HEK293 (cell line): ENCODE data around the gene MFAP3.

Experiments used
- CTCF ChIA-PET: fragments of 350-600 bp; formaldehyde crosslinking; extraction: SDS; loops from one replicate; lab custom pipeline; 2021; ENCODE audit warnings: antibody characterized with exemption; lab: Yijun Ruan, JAX
- POLR2A ChIA-PET: fragments of 300-600 bp; formaldehyde crosslinking; extraction: SDS; loops from one replicate; lab custom pipeline; 2020; ENCODE audit warnings: antibody characterized with exemption, inconsistent platforms; lab: Yijun Ruan, JAX
- H3K27ac ChIP-seq: fragments of 200-500 bp; sonication (Bioruptor generic); 2 replicates; pipeline ENCODE4 v1.5.1; 2014; ENCODE audit warnings: low read depth, low read length, control low read depth, inconsistent platforms; ENCODE audit errors: extremely low read depth
- H3K36me3 ChIP-seq, 2 experiments: fragments of 200-500 bp in 1 of 2; sonication (Bioruptor generic) in 1 of 2; 1 replicate in 1 of 2; 2 replicates in 1 of 2; pipeline ENCODE4 v1.5.1; 2014 to 2017; ENCODE audit warnings: inconsistent platforms in 2 of 2, low read length in 2 of 2; ENCODE audit not compliant: control insufficient read depth in 2 of 2, insufficient read depth in 1 of 2
- H3K4me1 ChIP-seq: fragments of 200-500 bp; sonication (Bioruptor generic); 2 replicates; pipeline ENCODE4 v1.5.1; 2014; ENCODE audit warnings: mild to moderate bottlenecking, low read length, inconsistent platforms; ENCODE audit not compliant: control insufficient read depth, insufficient read depth
- H3K4me3 ChIP-seq: 2 replicates; pipeline ENCODE4 v1.5.1; 2011; ENCODE audit warnings: low read depth, mild to moderate bottlenecking, control low read depth, low read length, moderate library complexity
- H3K9me3 ChIP-seq: fragments of 200-500 bp; sonication (Bioruptor generic); 2 replicates; pipeline ENCODE4 v1.5.1; 2014; ENCODE audit warnings: low read depth, low read length, inconsistent platforms; ENCODE audit not compliant: control insufficient read depth, insufficient read depth
- FEZF1 ChIP-seq: fragments of 450-650 bp; formaldehyde crosslinking; IDR thresholded peaks from 2 replicates; pipeline ENCODE4 v1.5.1; 2016; ENCODE audit warnings: missing biosample characterization, missing genetic modification characterization
- GLIS1 ChIP-seq: fragments of 450-650 bp; formaldehyde crosslinking; IDR thresholded peaks from 2 replicates; pipeline ENCODE4 v1.5.1; 2016; ENCODE audit warnings: missing biosample characterization, missing genetic modification characterization
- GLIS2 ChIP-seq: fragments of 450-650 bp; formaldehyde crosslinking; IDR thresholded peaks from 2 replicates; pipeline ENCODE4 v1.5.1; 2016; ENCODE audit warnings: missing biosample characterization, missing genetic modification characterization
- HOXA7 ChIP-seq: sonication (generic); formaldehyde crosslinking; IDR thresholded peaks from 2 replicates; pipeline ENCODE4 v1.8.1; 2022; ENCODE audit warnings: missing genetic modification reagents, borderline replicate concordance
- SALL2 ChIP-seq: fragments of 450-650 bp; formaldehyde crosslinking; IDR thresholded peaks from 2 replicates; pipeline ENCODE4 v1.5.0; 2017; ENCODE audit warnings: missing biosample characterization, mild to moderate bottlenecking, missing genetic modification characterization, borderline replicate concordance
- SCRT1 ChIP-seq: fragments of 450-650 bp; formaldehyde crosslinking; IDR thresholded peaks from 2 replicates; pipeline ENCODE4 v1.5.1; 2016; ENCODE audit warnings: missing biosample characterization, missing genetic modification characterization, borderline replicate concordance
- SCRT2 ChIP-seq: fragments of 450-650 bp; formaldehyde crosslinking; IDR thresholded peaks from 2 replicates; pipeline ENCODE4 v1.5.1; 2016; ENCODE audit warnings: missing biosample characterization, missing genetic modification characterization
- YY1 ChIP-seq: fragments of 450-650 bp; formaldehyde crosslinking; IDR thresholded peaks from 2 replicates; pipeline ENCODE4 v1.5.1; 2018; ENCODE audit warnings: missing biosample characterization, missing genetic modification characterization
- ZBTB17 ChIP-seq: fragments of 450-650 bp; formaldehyde crosslinking; IDR thresholded peaks from 2 replicates; pipeline ENCODE4 v1.5.1; 2016; ENCODE audit warnings: missing biosample characterization, missing genetic modification characterization
- ZBTB48 ChIP-seq: fragments of 450-650 bp; formaldehyde crosslinking; IDR thresholded peaks from 2 replicates; pipeline ENCODE4 v1.5.1; 2016; ENCODE audit warnings: missing biosample characterization, missing genetic modification characterization
- ZFP37 ChIP-seq: fragments of 450-650 bp; formaldehyde crosslinking; IDR thresholded peaks from 2 replicates; pipeline ENCODE4 v1.5.1; 2016; ENCODE audit warnings: missing biosample characterization, missing genetic modification characterization
- ZIC2 ChIP-seq: fragments of 450-650 bp; formaldehyde crosslinking; IDR thresholded peaks from 2 replicates; pipeline ENCODE4 v1.5.1; 2016; ENCODE audit warnings: missing biosample characterization, missing genetic modification characterization
- ZNF121 ChIP-seq: fragments of 450-650 bp; formaldehyde crosslinking; IDR thresholded peaks from 2 replicates; pipeline ENCODE4 v1.5.1; 2016; ENCODE audit warnings: missing biosample characterization, missing genetic modification characterization
- ZNF138 ChIP-seq: fragments of 450-650 bp; formaldehyde crosslinking; IDR thresholded peaks from 2 replicates; pipeline ENCODE4 v1.5.1; 2016; ENCODE audit warnings: missing biosample characterization, missing genetic modification characterization, borderline replicate concordance
- ZNF2 ChIP-seq: fragments of 450-650 bp; formaldehyde crosslinking; IDR thresholded peaks from 2 replicates; pipeline ENCODE4 v1.5.1; 2016; ENCODE audit warnings: missing biosample characterization, missing genetic modification characterization
- ZNF341 ChIP-seq: fragments of 450-650 bp; formaldehyde crosslinking; IDR thresholded peaks from 2 replicates; pipeline ENCODE4; 2016; ENCODE audit warnings: low read depth, missing biosample characterization, missing genetic modification characterization
- ZNF426 ChIP-seq: fragments of 450-650 bp; formaldehyde crosslinking; IDR thresholded peaks from 2 replicates; pipeline ENCODE4 v1.5.1; 2017; ENCODE audit warnings: missing biosample characterization, missing genetic modification characterization, mild to moderate bottlenecking, inconsistent platforms, moderate library complexity
- ZNF571 ChIP-seq: fragments of 450-650 bp; formaldehyde crosslinking; IDR thresholded peaks from 2 replicates; pipeline ENCODE4 v1.5.0; 2017; ENCODE audit warnings: missing biosample characterization, missing genetic modification characterization
- ZNF626 ChIP-seq: fragments of 450-650 bp; sonication (Bioruptor Pico); formaldehyde crosslinking; IDR thresholded peaks from 2 replicates; pipeline ENCODE4 v1.5.1; 2018; ENCODE audit warnings: missing biosample characterization, missing genetic modification characterization, inconsistent platforms
- ZNF629 ChIP-seq: fragments of 450-650 bp; formaldehyde crosslinking; IDR thresholded peaks from 2 replicates; pipeline ENCODE4 v1.5.1; 2017; ENCODE audit warnings: missing biosample characterization, missing genetic modification characterization
- ZNF654 ChIP-seq: fragments of 450-650 bp; formaldehyde crosslinking; IDR thresholded peaks from 2 replicates; pipeline ENCODE4 v1.5.1; 2016; ENCODE audit warnings: low read depth, missing biosample characterization, missing genetic modification characterization
- ZNF660 ChIP-seq: fragments of 450-650 bp; IDR thresholded peaks from 2 replicates; pipeline ENCODE4 v1.5.1; 2018; ENCODE audit warnings: missing biosample characterization, mild to moderate bottlenecking, missing genetic modification characterization
- ZSCAN16 ChIP-seq: fragments of 450-650 bp; formaldehyde crosslinking; IDR thresholded peaks from 2 replicates; pipeline ENCODE4 v1.5.1; 2016; ENCODE audit warnings: missing biosample characterization, missing genetic modification characterization
- ZSCAN23 ChIP-seq: fragments of 450-650 bp; formaldehyde crosslinking; IDR thresholded peaks from 2 replicates; pipeline ENCODE4 v1.5.1; 2016; ENCODE audit warnings: missing biosample characterization, missing genetic modification characterization
- ZSCAN30 ChIP-seq: fragments of 450-650 bp; IDR thresholded peaks from 2 replicates; pipeline ENCODE4 v1.5.1; 2018; ENCODE audit warnings: missing biosample characterization, mild to moderate bottlenecking, missing genetic modification characterization, moderate library complexity
- TF ChIP-seq, protein P1 (sequence below): sonication (generic); formaldehyde crosslinking; IDR thresholded peaks from 2 replicates; pipeline ENCODE4 v1.8.1; 2022; ENCODE audit warnings: mild to moderate bottlenecking, moderate library complexity, missing genetic modification reagents
- TF ChIP-seq, protein P2 (sequence below): IDR thresholded peaks from 2 replicates; pipeline ENCODE4 v1.6.1; 2011; ENCODE audit warnings: mild to moderate bottlenecking, low read depth, low read length, borderline replicate concordance
- TF ChIP-seq, protein P3 (sequence below): fragments of 450-650 bp; formaldehyde crosslinking; IDR thresholded peaks from 2 replicates; pipeline ENCODE4 v1.5.1; 2017; ENCODE audit warnings: missing biosample characterization, missing genetic modification characterization
- TF ChIP-seq, protein P4 (sequence below): fragments of 450-650 bp; formaldehyde crosslinking; IDR thresholded peaks from 2 replicates; pipeline ENCODE4 v1.5.1; 2016; ENCODE audit warnings: missing biosample characterization, missing genetic modification characterization
- TF ChIP-seq, protein P5 (sequence below): fragments of 450-650 bp; formaldehyde crosslinking; IDR thresholded peaks from 2 replicates; pipeline ENCODE4 v1.5.1; 2016; ENCODE audit warnings: missing biosample characterization, missing genetic modification characterization

Gene MFAP3

DNA sequence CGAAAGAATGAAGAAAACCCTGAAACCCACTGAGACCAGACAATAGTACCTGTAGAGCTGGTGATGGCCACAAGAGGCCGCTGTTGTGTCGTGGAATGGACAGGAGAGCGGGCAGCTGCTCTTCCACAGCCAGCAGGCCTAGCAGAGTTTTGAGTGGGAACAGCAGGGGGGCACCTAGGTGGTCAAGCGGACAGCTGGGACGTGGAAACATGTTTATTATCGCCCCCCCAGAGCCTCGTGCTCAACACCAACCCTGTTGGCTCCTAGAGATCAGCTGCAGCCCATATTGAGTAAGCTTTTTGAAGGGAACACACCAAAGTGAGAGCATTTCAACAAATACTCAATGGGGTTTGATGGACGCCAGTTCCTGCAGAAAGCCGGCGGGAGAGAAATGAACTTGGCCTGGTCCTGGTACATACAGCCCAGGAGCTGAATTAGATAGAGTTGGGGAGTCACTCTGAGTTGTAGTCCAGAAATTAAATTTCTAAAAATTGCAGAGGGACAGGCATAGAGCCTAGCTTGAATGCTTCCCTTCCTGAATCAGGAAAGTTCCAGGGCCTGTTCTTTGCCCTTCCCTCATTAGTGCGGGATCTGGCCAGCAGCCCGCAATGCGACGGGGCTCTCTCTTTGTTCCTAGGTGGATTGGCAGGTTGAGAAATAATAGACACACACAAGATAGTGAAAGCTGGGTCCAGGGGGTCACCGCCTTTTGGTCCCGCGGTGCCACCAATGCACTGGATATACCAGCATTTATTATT is 33.8 kb downstream of the MFAP3 start:
- ChIA-PET CTCF (interaction anchor here (0.5 to 12.1 kb wide), 44 partner anchors 9 to 1564 kb away, joined by 3 to 143 read pairs (median 4); partner anchors contain the start of gene GALNT10), POLR2A (interaction anchor here (1.1 kb wide), 2 partner anchors 118 to 333 kb away, joined by 3 to 6 read pairs; partner anchors contain the start of gene GALNT10)
- Histone ChIP-seq H3K4me1 (no peaks in the 10 kb centered on the region), H3K36me3 (no peaks in the 10 kb centered on the region), H3K27ac (no peak overlapping the region), H3K9me3 (no peaks in the 10 kb centered on the region), H3K4me3 (no peak overlapping the region)
- TF ChIP-seq ZNF138 (tag by site-specific recombination) = no peak
- TF ChIP-seq ZNF121 (tag by site-specific recombination) = no peak
- TF ChIP-seq ZNF2 (tag by site-specific recombination) = peak; percentile 84
- TF ChIP-seq SCRT2 (tag by site-specific recombination) = peak; percentile 54
- TF ChIP-seq GLIS1 (tag by site-specific recombination) = peak; percentile 89
- peak; percentile 35; the same call in 1 of the 2 replicates for TF ChIP-seq ZBTB17 (tag by site-specific recombination)
- no peak for TF ChIP-seq SALL2
- TF ChIP-seq ZSCAN30 (tag by site-specific recombination) = peak; percentile 49; the same call in 1 of the 2 replicates
- peak; percentile 57; the same call in 1 of the 2 replicates for TF ChIP-seq SCRT1 (tag by site-specific recombination)
- TF ChIP-seq, protein P1, sequence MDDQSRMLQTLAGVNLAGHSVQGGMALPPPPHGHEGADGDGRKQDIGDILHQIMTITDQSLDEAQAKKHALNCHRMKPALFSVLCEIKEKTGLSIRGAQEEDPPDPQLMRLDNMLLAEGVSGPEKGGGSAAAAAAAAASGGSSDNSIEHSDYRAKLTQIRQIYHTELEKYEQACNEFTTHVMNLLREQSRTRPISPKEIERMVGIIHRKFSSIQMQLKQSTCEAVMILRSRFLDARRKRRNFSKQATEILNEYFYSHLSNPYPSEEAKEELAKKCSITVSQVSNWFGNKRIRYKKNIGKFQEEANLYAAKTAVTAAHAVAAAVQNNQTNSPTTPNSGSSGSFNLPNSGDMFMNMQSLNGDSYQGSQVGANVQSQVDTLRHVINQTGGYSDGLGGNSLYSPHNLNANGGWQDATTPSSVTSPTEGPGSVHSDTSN (CRISPR knock-in tag) = no peak
- TF ChIP-seq ZBTB48 = no peak
- TF ChIP-seq, protein P2, sequence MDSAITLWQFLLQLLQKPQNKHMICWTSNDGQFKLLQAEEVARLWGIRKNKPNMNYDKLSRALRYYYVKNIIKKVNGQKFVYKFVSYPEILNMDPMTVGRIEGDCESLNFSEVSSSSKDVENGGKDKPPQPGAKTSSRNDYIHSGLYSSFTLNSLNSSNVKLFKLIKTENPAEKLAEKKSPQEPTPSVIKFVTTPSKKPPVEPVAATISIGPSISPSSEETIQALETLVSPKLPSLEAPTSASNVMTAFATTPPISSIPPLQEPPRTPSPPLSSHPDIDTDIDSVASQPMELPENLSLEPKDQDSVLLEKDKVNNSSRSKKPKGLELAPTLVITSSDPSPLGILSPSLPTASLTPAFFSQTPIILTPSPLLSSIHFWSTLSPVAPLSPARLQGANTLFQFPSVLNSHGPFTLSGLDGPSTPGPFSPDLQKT = no peak
- no peak for TF ChIP-seq ZFP37 (tag by site-specific recombination)
- TF ChIP-seq ZSCAN23 (tag by site-specific recombination) = no peak
- TF ChIP-seq ZNF341 = peak; percentile 43
- TF ChIP-seq GLIS2 (tag by site-specific recombination) = peak; percentile 44; the same call in 1 of the 2 replicates
- no peak for TF ChIP-seq HOXA7 (CRISPR knock-in tag)
- TF ChIP-seq, protein P3, sequence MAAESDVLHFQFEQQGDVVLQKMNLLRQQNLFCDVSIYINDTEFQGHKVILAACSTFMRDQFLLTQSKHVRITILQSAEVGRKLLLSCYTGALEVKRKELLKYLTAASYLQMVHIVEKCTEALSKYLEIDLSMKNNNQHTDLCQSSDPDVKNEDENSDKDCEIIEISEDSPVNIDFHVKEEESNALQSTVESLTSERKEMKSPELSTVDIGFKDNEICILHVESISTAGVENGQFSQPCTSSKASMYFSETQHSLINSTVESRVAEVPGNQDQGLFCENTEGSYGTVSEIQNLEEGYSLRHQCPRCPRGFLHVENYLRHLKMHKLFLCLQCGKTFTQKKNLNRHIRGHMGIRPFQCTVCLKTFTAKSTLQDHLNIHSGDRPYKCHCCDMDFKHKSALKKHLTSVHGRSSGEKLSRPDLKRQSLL (tag by site-specific recombination) = no peak
- TF ChIP-seq ZIC2 (tag by site-specific recombination) = peak; percentile 82
- no peak for TF ChIP-seq ZSCAN16 (tag by site-specific recombination)
- peak; percentile 66; the same call in 1 of the 2 replicates for TF ChIP-seq ZNF660 (tag by site-specific recombination)
- no peak for TF ChIP-seq ZNF626 (tag by site-specific recombination)
- 0 out of 2 replicates have a peak, but pooled peaks have one; percentile 15 for TF ChIP-seq ZNF629 (tag by site-specific recombination)
- TF ChIP-seq, protein P4, sequence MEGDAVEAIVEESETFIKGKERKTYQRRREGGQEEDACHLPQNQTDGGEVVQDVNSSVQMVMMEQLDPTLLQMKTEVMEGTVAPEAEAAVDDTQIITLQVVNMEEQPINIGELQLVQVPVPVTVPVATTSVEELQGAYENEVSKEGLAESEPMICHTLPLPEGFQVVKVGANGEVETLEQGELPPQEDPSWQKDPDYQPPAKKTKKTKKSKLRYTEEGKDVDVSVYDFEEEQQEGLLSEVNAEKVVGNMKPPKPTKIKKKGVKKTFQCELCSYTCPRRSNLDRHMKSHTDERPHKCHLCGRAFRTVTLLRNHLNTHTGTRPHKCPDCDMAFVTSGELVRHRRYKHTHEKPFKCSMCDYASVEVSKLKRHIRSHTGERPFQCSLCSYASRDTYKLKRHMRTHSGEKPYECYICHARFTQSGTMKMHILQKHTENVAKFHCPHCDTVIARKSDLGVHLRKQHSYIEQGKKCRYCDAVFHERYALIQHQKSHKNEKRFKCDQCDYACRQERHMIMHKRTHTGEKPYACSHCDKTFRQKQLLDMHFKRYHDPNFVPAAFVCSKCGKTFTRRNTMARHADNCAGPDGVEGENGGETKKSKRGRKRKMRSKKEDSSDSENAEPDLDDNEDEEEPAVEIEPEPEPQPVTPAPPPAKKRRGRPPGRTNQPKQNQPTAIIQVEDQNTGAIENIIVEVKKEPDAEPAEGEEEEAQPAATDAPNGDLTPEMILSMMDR (tag by site-specific recombination) = peak; percentile 92
- TF ChIP-seq ZNF426 (tag by site-specific recombination) = no peak
- TF ChIP-seq, protein P5, sequence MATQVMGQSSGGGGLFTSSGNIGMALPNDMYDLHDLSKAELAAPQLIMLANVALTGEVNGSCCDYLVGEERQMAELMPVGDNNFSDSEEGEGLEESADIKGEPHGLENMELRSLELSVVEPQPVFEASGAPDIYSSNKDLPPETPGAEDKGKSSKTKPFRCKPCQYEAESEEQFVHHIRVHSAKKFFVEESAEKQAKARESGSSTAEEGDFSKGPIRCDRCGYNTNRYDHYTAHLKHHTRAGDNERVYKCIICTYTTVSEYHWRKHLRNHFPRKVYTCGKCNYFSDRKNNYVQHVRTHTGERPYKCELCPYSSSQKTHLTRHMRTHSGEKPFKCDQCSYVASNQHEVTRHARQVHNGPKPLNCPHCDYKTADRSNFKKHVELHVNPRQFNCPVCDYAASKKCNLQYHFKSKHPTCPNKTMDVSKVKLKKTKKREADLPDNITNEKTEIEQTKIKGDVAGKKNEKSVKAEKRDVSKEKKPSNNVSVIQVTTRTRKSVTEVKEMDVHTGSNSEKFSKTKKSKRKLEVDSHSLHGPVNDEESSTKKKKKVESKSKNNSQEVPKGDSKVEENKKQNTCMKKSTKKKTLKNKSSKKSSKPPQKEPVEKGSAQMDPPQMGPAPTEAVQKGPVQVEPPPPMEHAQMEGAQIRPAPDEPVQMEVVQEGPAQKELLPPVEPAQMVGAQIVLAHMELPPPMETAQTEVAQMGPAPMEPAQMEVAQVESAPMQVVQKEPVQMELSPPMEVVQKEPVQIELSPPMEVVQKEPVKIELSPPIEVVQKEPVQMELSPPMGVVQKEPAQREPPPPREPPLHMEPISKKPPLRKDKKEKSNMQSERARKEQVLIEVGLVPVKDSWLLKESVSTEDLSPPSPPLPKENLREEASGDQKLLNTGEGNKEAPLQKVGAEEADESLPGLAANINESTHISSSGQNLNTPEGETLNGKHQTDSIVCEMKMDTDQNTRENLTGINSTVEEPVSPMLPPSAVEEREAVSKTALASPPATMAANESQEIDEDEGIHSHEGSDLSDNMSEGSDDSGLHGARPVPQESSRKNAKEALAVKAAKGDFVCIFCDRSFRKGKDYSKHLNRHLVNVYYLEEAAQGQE (tag by site-specific recombination) = 0 out of 2 replicates have a peak, but pooled peaks have one; percentile 18
- peak; percentile 40 for TF ChIP-seq FEZF1 (tag by site-specific recombination)
- no peak for TF ChIP-seq YY1 (tag by site-specific recombination)
- TF ChIP-seq ZNF654 (tag by site-specific recombination) = peak; percentile 95
- no peak for TF ChIP-seq ZNF571 (tag by site-specific recombination)
